Measurements from ENCODE around the gene MBD6. TPM values are rescaled to one million over a fixed set of nuclear protein-coding genes. Genes with fewer than 3 reads are reported as not detected.
A peak's percentile ranks its signal among the peaks of the same experiment; 100 is the strongest.

MBD6 gene
- total and polyA plus RNA-seq, 2 donors from 2014 or later: 38.4 to 118 TPM

GRCh38 chr12:57477710-57478681, 44.6 kb upstream of the MBD6 start:
- Histone ChIP-seq H3K9ac (ENCODE audit: low read length in 3 of 3) (no peak overlapping the region), H3K27ac (ENCODE audit: low read depth in 2 of 2, low read length in 2 of 2) (peak overlapping the region in 1 of 2 donors; percentile 60), H3K4me3 (ENCODE audit: low read length in 3 of 3) (no peak overlapping the region), H3K9me3 (ENCODE audit: control insufficient read depth in 2 of 3, insufficient read depth in 1 of 3, low read length in 3 of 3) (no peaks in the 10 kb centered on the region), H3K4me1 (ENCODE audit: control insufficient read depth in 2 of 3, insufficient read depth in 2 of 3, low read depth in 1 of 3, low read length in 3 of 3) (peaks cover 0 to 18% (median 0%) of the 10 kb centered on the region in 3 donors), H3K36me3 (ENCODE audit: control insufficient read depth in 2 of 3, insufficient read depth in 3 of 3, low read length in 3 of 3) (no peaks in the 10 kb centered on the region), H3K27me3 (ENCODE audit: control insufficient read depth, insufficient read depth, low read length) (peaks cover 25% of the 10 kb centered on the region)
- no peak for FAIRE-seq
- peak in 1 of 5 donors; percentile 29 for DNase-seq
- no peak for TF ChIP-seq CTCF (IDR thresholded peaks at IDR 0.05; ENCODE audit: borderline replicate concordance, extremely low read depth, insufficient read depth)
- intact Hi-C loops (cut with DNase I): no loop called here

DNA sequence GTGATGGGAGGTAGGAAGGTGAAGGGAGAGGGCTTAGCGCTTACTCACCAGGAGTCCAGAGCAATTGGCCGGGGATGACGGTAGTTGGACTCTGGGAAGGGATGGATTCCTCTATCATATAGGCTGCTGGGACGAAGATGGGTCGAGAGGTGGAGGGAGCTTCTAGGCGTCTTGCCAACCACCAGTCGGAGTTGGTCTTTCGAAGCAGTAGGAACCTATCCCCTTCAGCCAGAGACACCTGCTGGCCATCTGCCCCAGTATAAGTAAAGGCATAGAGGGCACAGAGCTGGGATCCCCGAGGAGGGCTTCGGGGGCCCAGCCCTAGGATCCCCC, 43.6 kb upstream of the MBD6 start:
- Histone ChIP-seq H3K36me3 (ENCODE audit: control insufficient read depth in 2 of 3, insufficient read depth in 3 of 3, low read length in 3 of 3) (no peaks in the 10 kb centered on the region), H3K4me1 (ENCODE audit: control insufficient read depth in 2 of 3, insufficient read depth in 2 of 3, low read depth in 1 of 3, low read length in 3 of 3) (peaks cover 0 to 18% (median 0%) of the 10 kb centered on the region in 3 donors), H3K4me3 (ENCODE audit: low read length in 3 of 3) (no peak overlapping the region), H3K9ac (ENCODE audit: low read length in 3 of 3) (no peak overlapping the region), H3K27me3 (ENCODE audit: control insufficient read depth, insufficient read depth, low read length) (peaks cover 20% of the 10 kb centered on the region), H3K9me3 (ENCODE audit: control insufficient read depth in 2 of 3, insufficient read depth in 1 of 3, low read length in 3 of 3) (no peaks in the 10 kb centered on the region), H3K27ac (ENCODE audit: low read depth in 2 of 2, low read length in 2 of 2) (peak overlapping the region in 1 of 2 donors; percentile 59)
- FAIRE-seq (no peak), DNase-seq (no peak)
- no peak for TF ChIP-seq CTCF (IDR thresholded peaks at IDR 0.05; ENCODE audit: borderline replicate concordance, extremely low read depth, insufficient read depth)
- intact Hi-C loops (cut with DNase I): no loop called here

GRCh38 chr12:57479376-57480115, 43.1 kb upstream of the MBD6 start, which contains the start of gene ARHGAP9:
Gene ARHGAP9, minus strand, starts transcription at chr12:57479866. Its CDS starts 460 bp downstream, at chr12:57479406.
- H3K27ac ChIP-seq (ENCODE audit: low read depth in 2 of 2, low read length in 2 of 2): peak within 1 kb of the TSS in 1 of 2 donors; percentile 60

More at GRCh38 chr12:57479376-57480115, 43.1 kb upstream of the MBD6 start, which contains the start of gene ARHGAP9:
- DNase-seq: no peak
- no peak for TF ChIP-seq CTCF (IDR thresholded peaks at IDR 0.05; ENCODE audit: borderline replicate concordance, extremely low read depth, insufficient read depth)
- Histone ChIP-seq H3K36me3 (ENCODE audit: control insufficient read depth in 2 of 3, insufficient read depth in 3 of 3, low read length in 3 of 3) (no peaks in the 10 kb centered on the region), H3K4me1 (ENCODE audit: control insufficient read depth in 2 of 3, insufficient read depth in 2 of 3, low read depth in 1 of 3, low read length in 3 of 3) (peaks cover 0 to 18% (median 0%) of the 10 kb centered on the region in 3 donors), H3K9me3 (ENCODE audit: control insufficient read depth in 2 of 3, insufficient read depth in 1 of 3, low read length in 3 of 3) (no peaks in the 10 kb centered on the region), H3K9ac (ENCODE audit: low read length in 3 of 3) (no peak within 1 kb of the TSS), H3K27me3 (ENCODE audit: control insufficient read depth, insufficient read depth, low read length) (peaks cover 16% of the 10 kb centered on the region), H3K4me3 (ENCODE audit: low read length in 3 of 3) (no peak within 1 kb of the TSS)
- no peak for FAIRE-seq
- intact Hi-C loops (cut with DNase I): no loop called here
